IPS DF 19.7 (cell line): Measurements from ENCODE around the gene ERBB4.

ENCODE experiments used
- DNase-seq: peaks from one replicate; pipeline ENCODE4 v3.0.0-alpha.2; 2013; ENCODE audit warnings: low read depth, low spot score

The ERBB4 gene

GRCh38 chr2:212538305-212539071 is at the start of gene ERBB4:
ERBB4 (minus strand) TSS chr2:212538802; CDS start chr2:212538530, 272 bp downstream.
- no peak for DNase-seq

GRCh38 chr2:212580117-212580516 is 41.5 kb upstream of the ERBB4 start:
- DNase-seq, result no peak

- no peak for DNase-seq
These were observed 17.7 kb upstream of the ERBB4 start for GRCh38 chr2:212556296-212556695.

GRCh38 chr2:212554233-212554632 is 15.6 kb upstream of the ERBB4 start:
- no peak for DNase-seq

GRCh38 chr2:212549941-212550340 is 11.3 kb upstream of the ERBB4 start:
- DNase-seq, result no peak

GRCh38 chr2:212549463-212549862 is 10.9 kb upstream of the ERBB4 start:
- DNase-seq, result no peak

GRCh38 chr2:212548455-212548819 is 9.8 kb upstream of the ERBB4 start:
- no peak for DNase-seq

- DNase-seq, result no peak
These were observed 9.3 kb upstream of the ERBB4 start for GRCh38 chr2:212547716-212548454.

GRCh38 chr2:212546669-212547068 is 8.1 kb upstream of the ERBB4 start:
- DNase-seq, result no peak

GRCh38 chr2:212540341-212540740 is 1.7 kb upstream of the ERBB4 start:
- DNase-seq, result no peak

- DNase-seq, result no peak
These were observed 674 bp upstream of the ERBB4 start for GRCh38 chr2:212539072-212539880.

GRCh38 chr2:212537726-212538304 is 787 bp downstream of the ERBB4 start:
- DNase-seq, result no peak

GRCh38 chr2:212536817-212537725 is 1.5 kb downstream of the ERBB4 start:
- no peak for DNase-seq

- DNase-seq, result no peak
These were observed 2.4 kb downstream of the ERBB4 start for GRCh38 chr2:212535996-212536816.

GRCh38 chr2:212534336-212534735 is 4.3 kb downstream of the ERBB4 start:
- DNase-seq, result no peak

GRCh38 chr2:212532585-212532984 is 6.0 kb downstream of the ERBB4 start:
- DNase-seq, result no peak

GRCh38 chr2:212532087-212532486 is 6.5 kb downstream of the ERBB4 start:
- DNase-seq, result no peak

- DNase-seq, result no peak
These were observed 7.1 kb downstream of the ERBB4 start for GRCh38 chr2:212531499-212531898.

- no peak for DNase-seq
These were observed 7.6 kb downstream of the ERBB4 start for GRCh38 chr2:212530991-212531390.

GRCh38 chr2:212530373-212530772 is 8.2 kb downstream of the ERBB4 start:
- DNase-seq, result no peak
